Left lung (tissue), 10 donors: ENCODE data around the gene EDEM3. TPM values are rescaled to one million over a fixed set of nuclear protein-coding genes. Genes with fewer than 3 reads are reported as not detected.

Source experiments
- ATAC-seq: fragments of 200-7000 bp; cut with Tn5 transposase; one replicate; pipeline ENCODE4 v1.9.1; 2020; ENCODE audit warnings: moderate library complexity
- DNase-seq, 4 donors: peaks; one replicate each; pipeline ENCODE4 v3.0.0-alpha.2; 2013 to 2020
- H3K27ac ChIP-seq, 2 donors: fragments of 200-600 bp; sonication (generic) in 1 of 2; one replicate each; pipeline versions ENCODE4 v1.5.0 to v1.8.0; 2020 to 2021
- H3K27me3 ChIP-seq, 2 donors: fragments of 200-600 bp; sonication (generic) in 1 of 2; one replicate each; pipeline versions ENCODE4 v1.5.0 to v1.8.0; 2020 to 2021
- H3K36me3 ChIP-seq, 2 donors: fragments of 200-600 bp; sonication (generic) in 1 of 2; one replicate each; pipeline versions ENCODE4 v1.5.0 to v1.8.0; 2020 to 2021
- H3K4me1 ChIP-seq, 2 donors: fragments of 200-600 bp; one replicate each; pipeline ENCODE4 v1.8.0; 2021
- H3K4me3 ChIP-seq, 2 donors: fragments of 200-600 bp; sonication (generic) in 1 of 2; one replicate each; pipeline versions ENCODE4 v1.5.0 to v1.8.0; 2020 to 2021; ENCODE audit warnings: mild to moderate bottlenecking in 1 of 2
- H3K9me3 ChIP-seq, 2 donors: fragments of 200-600 bp; sonication (generic) in 1 of 2; one replicate each; pipeline versions ENCODE4 v1.5.0 to v1.8.0; 2020 to 2021
- intact Hi-C, 2 donors: fragments of 100-400 bp; cut with DNase I; formaldehyde crosslinking; loops; one replicate each; pipeline versions ENCODE4 v1.11.2 to v1.14.2; 2022
- polyA plus RNA-seq, 6 donors: library from polyadenylated mRNA; unstranded; fragments of 120-200 nt; gene quantifications; one replicate each; pipeline ENCODE4 v1.2.1, GENCODE V29; 2013; ENCODE audit not compliant: insufficient read length in 6 of 6
- total RNA-seq, 2 donors: library from RNA; stranded (reverse); fragmentation: NEBNext Ultra II Directional; extraction: Animal tissue kit (Norgen Biotek cat#: 25700); gene quantifications; one replicate each; pipeline ENCODE4 v1.2.1, GENCODE V29; 2021
- TF ChIP-seq, protein P1 (sequence below), 2 donors: fragments of 200-600 bp; sonication (generic) in 1 of 2; IDR thresholded peaks; one replicate each; pipeline versions ENCODE4 v1.5.0 to v1.8.0; 2021; ENCODE audit warnings: antibody characterized with exemption in 2 of 2
- donor health status: DM: no; HTN: yes; CAD: no.
- donor health status: DM: no; HTN: no; CAD: no.

EDEM3 gene
- total and polyA plus RNA-seq, 8 donors: 25.6 to 42.8 (median 32.3) TPM

- Histone ChIP-seq H3K36me3 (no peaks in the 10 kb centered on the region), H3K9me3 (peaks cover 0 to 20% of the 10 kb centered on the region in 2 donors), H3K27me3 (no peaks in the 10 kb centered on the region), H3K4me1 (no peaks in the 10 kb centered on the region), H3K4me3 (no peak overlapping the region), H3K27ac (no peak overlapping the region)
- ATAC-seq (no peak), DNase-seq (no peak)
- TF ChIP-seq, protein P1, sequence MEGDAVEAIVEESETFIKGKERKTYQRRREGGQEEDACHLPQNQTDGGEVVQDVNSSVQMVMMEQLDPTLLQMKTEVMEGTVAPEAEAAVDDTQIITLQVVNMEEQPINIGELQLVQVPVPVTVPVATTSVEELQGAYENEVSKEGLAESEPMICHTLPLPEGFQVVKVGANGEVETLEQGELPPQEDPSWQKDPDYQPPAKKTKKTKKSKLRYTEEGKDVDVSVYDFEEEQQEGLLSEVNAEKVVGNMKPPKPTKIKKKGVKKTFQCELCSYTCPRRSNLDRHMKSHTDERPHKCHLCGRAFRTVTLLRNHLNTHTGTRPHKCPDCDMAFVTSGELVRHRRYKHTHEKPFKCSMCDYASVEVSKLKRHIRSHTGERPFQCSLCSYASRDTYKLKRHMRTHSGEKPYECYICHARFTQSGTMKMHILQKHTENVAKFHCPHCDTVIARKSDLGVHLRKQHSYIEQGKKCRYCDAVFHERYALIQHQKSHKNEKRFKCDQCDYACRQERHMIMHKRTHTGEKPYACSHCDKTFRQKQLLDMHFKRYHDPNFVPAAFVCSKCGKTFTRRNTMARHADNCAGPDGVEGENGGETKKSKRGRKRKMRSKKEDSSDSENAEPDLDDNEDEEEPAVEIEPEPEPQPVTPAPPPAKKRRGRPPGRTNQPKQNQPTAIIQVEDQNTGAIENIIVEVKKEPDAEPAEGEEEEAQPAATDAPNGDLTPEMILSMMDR (IDR thresholded peaks at IDR 0.05): no peak
- intact Hi-C loops: no loop called here
Observed at GRCh38 chr1:184677344-184677743, 77.3 kb downstream of the EDEM3 start.

GRCh38 chr1:184673305-184673704 is 81.4 kb downstream of the EDEM3 start:
- no peak for DNase-seq
- Histone ChIP-seq H3K4me1 (no peaks in the 10 kb centered on the region), H3K9me3 (no peaks in the 10 kb centered on the region), H3K27ac (no peak overlapping the region), H3K36me3 (no peaks in the 10 kb centered on the region), H3K27me3 (no peaks in the 10 kb centered on the region), H3K4me3 (no peak overlapping the region)
- TF ChIP-seq, protein P1 (IDR thresholded peaks at IDR 0.05): no peak
- intact Hi-C loops: no loop called here
- no peak for ATAC-seq

DNA sequence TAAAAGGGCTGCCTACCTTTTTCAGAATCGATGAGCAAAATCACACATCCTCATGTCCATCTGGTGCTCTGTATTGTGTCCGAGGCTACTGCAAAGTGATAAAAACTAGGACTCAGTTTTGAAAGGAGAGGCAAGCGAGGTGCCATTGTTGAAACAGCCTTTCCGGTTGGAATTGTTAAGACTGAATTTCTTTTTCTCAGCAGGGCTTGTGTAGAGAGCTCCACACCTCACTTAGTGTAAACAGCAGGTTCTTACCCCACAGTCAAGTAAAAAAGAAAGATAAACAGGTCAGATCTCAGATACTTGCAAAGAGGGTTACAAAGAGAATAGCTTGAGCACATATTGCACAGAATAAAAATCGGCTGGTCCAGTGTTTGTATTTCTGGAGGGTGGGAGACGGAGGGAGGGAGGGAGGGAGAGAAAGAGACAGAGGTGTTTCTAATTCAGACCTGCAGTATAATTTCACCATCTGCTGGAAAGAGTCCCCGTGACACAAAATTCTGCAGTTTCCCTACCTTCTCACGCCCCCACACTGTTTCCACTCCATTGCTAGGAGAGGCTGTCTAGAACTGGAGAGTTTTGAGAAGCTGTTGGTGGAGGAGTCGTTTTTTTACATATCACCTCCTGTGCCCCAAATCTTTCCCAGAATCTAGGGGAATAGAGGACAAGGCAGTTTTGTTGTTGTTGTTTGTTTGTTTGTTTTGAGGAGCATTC is 82.5 kb downstream of the EDEM3 start:
- TF ChIP-seq, protein P1 (IDR thresholded peaks at IDR 0.05): no peak
- Histone ChIP-seq H3K9me3 (no peaks in the 10 kb centered on the region), H3K4me3 (no peak overlapping the region), H3K27me3 (no peaks in the 10 kb centered on the region), H3K27ac (no peak overlapping the region), H3K4me1 (no peaks in the 10 kb centered on the region), H3K36me3 (no peaks in the 10 kb centered on the region)
- DNase-seq (no peak), ATAC-seq (peak; percentile 90)
- intact Hi-C loops: no loop called here

DNA sequence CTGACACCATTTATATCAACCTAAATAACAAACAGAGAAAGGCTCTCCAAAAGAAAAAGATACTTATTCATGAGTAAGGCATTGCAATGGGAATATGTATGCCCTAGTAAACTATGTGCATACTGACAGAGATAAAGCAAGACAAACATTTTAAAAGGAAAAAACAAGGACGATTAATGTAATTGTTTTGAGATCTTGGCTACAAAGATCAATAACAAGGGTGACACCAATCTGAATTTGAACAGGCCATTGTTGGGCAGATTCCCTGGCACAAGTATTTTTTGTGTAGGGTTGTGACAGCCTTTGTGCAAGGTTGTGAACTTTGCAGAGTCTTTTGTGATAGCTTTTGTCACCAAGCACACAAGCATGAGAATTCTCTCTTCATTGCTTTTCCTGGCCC is 85.3 kb downstream of the EDEM3 start:
- TF ChIP-seq, protein P1 (IDR thresholded peaks at IDR 0.05): no peak

DNA sequence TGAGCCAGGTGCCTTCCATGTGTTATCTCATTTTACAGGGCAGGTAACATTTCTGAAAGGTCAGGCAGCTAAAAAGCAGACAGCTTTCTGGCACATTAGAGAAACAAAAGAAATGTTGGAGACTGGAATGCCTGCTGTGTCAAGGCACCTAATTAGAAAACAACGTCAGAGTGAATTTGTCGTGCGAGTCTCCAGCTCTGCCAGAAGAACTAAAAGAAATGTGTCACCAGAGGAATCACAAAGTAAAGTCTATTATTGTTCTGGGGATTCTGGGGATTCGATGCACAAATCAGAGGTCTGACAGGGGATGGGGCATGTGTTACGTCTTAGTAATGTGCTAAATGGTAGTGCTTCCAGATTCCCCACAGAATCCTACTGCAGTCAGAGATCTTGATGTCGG is 89.3 kb downstream of the EDEM3 start:
- intact Hi-C loops: loop anchor here in 1 of 2 donors (10.0 kb wide), 1 partner anchor 101 kb away; no protein-coding TSS in a partner anchor
- no peak for ATAC-seq

More for the DNA sequence above, 85.3 kb downstream of the EDEM3 start:
- Histone ChIP-seq H3K9me3 (no peaks in the 10 kb centered on the region), H3K36me3 (no peaks in the 10 kb centered on the region), H3K4me3 (no peak overlapping the region), H3K27me3 (peaks cover 0 to 6% of the 10 kb centered on the region in 2 donors), H3K4me1 (peaks cover 0 to 2% of the 10 kb centered on the region in 2 donors), H3K27ac (no peak overlapping the region)
- intact Hi-C loops: loop anchor here in 1 of 2 donors (10.0 kb wide), 1 partner anchor 105 kb away; no protein-coding TSS in a partner anchor
- no peak for DNase-seq
- ATAC-seq: no peak

More for the DNA sequence above, 89.3 kb downstream of the EDEM3 start:
- Histone ChIP-seq H3K4me3 (no peak overlapping the region), H3K4me1 (peaks cover 0 to 10% of the 10 kb centered on the region in 2 donors), H3K9me3 (no peaks in the 10 kb centered on the region), H3K36me3 (no peaks in the 10 kb centered on the region), H3K27me3 (peaks cover 0 to 11% of the 10 kb centered on the region in 2 donors), H3K27ac (no peak overlapping the region)
- TF ChIP-seq, protein P1 (IDR thresholded peaks at IDR 0.05): no peak
- DNase-seq: no peak
